Measurements from ENCODE around the gene TP53BP2.

Gene TP53BP2

GRCh38 chr1:223784541-223784940 is 61.2 kb downstream of the TP53BP2 start:
- DNase-seq (no peak), ATAC-seq (replicated peaks) (no peak)
- Mint-ChIP-seq H3K36me3 (peaks cover 30 to 36% of the 10 kb centered on the region in 2 donors), H3K27me3 (no peaks in the 10 kb centered on the region), H3K27ac (no peak overlapping the region), H3K4me3 (no peak overlapping the region), H3K9me3 (no peaks in the 10 kb centered on the region), H3K4me1 (no peaks in the 10 kb centered on the region)

GRCh38 chr1:223783676-223784075 is 62.1 kb downstream of the TP53BP2 start:
- Mint-ChIP-seq H3K9me3 (no peaks in the 10 kb centered on the region), H3K27ac (no peak overlapping the region), H3K36me3 (peaks cover 30 to 40% of the 10 kb centered on the region in 2 donors), H3K4me3 (no peak overlapping the region), H3K4me1 (no peaks in the 10 kb centered on the region), H3K27me3 (no peaks in the 10 kb centered on the region)
- DNase-seq (no peak), ATAC-seq (replicated peaks) (no peak)

- Mint-ChIP-seq H3K9me3 (no peaks in the 10 kb centered on the region), H3K4me1 (peaks cover 13 to 16% of the 10 kb centered on the region in 2 donors), H3K27me3 (no peaks in the 10 kb centered on the region), H3K4me3 (no peak overlapping the region), H3K36me3 (peaks cover 37 to 55% of the 10 kb centered on the region in 2 donors), H3K27ac (no peak overlapping the region)
- no peak for ATAC-seq (replicated peaks)
- DNase-seq = no peak
Measured at GRCh38 chr1:223780949-223781348, 64.8 kb downstream of the TP53BP2 start.

- Mint-ChIP-seq H3K27me3 (no peaks in the 10 kb centered on the region), H3K27ac (no peak overlapping the region), H3K36me3 (peaks cover 34 to 53% of the 10 kb centered on the region in 2 donors), H3K4me3 (no peak overlapping the region), H3K9me3 (no peaks in the 10 kb centered on the region), H3K4me1 (peaks cover 14 to 19% of the 10 kb centered on the region in 2 donors)
- DNase-seq (no peak), ATAC-seq (replicated peaks) (no peak)
Measured at GRCh38 chr1:223780318-223780717, 65.4 kb downstream of the TP53BP2 start.

- peak overlapping the region; percentile 20 for H3K27ac Mint-ChIP-seq
- H3K36me3 Mint-ChIP-seq = peaks cover 37 to 49% of the 10 kb centered on the region in 2 donors
- no peak for DNase-seq
- H3K4me1 Mint-ChIP-seq = peaks cover 20 to 29% of the 10 kb centered on the region in 2 donors
- H3K27me3 Mint-ChIP-seq = no peaks in the 10 kb centered on the region
- ATAC-seq (replicated peaks) = no peak
- H3K9me3 Mint-ChIP-seq = no peaks in the 10 kb centered on the region
- H3K4me3 Mint-ChIP-seq = no peak overlapping the region
Measured at GRCh38 chr1:223776826-223777454, 68.8 kb downstream of the TP53BP2 start.

- peak overlapping the region; percentile 88 for H3K27ac Mint-ChIP-seq
- peak; percentile 4 for DNase-seq
Measured at GRCh38 chr1:223776075-223776814, 69.5 kb downstream of the TP53BP2 start.

GRCh38 chr1:223775711-223776074 is 70.1 kb downstream of the TP53BP2 start:
- Mint-ChIP-seq H3K27ac (no peak overlapping the region), H3K36me3 (peaks cover 42 to 52% of the 10 kb centered on the region in 2 donors), H3K4me3 (no peak overlapping the region), H3K9me3 (no peaks in the 10 kb centered on the region), H3K27me3 (no peaks in the 10 kb centered on the region), H3K4me1 (peaks cover 20 to 29% of the 10 kb centered on the region in 2 donors)
- DNase-seq = no peak
- no peak for ATAC-seq (replicated peaks)

More at GRCh38 chr1:223776075-223776814, 69.5 kb downstream of the TP53BP2 start:
- Mint-ChIP-seq H3K4me1 (peaks cover 20 to 29% of the 10 kb centered on the region in 2 donors), H3K36me3 (peaks cover 39 to 54% of the 10 kb centered on the region in 2 donors), H3K9me3 (no peaks in the 10 kb centered on the region), H3K27me3 (no peaks in the 10 kb centered on the region), H3K4me3 (peak overlapping the region; percentile 14 to 21)
- ATAC-seq (replicated peaks) = peak; percentile 93 to 97

- no peak for ATAC-seq (replicated peaks)
- Mint-ChIP-seq H3K4me3 (no peak overlapping the region), H3K27me3 (no peaks in the 10 kb centered on the region), H3K9me3 (no peaks in the 10 kb centered on the region), H3K27ac (no peak overlapping the region), H3K36me3 (peaks cover 40 to 52% of the 10 kb centered on the region in 2 donors), H3K4me1 (peaks cover 20 to 29% of the 10 kb centered on the region in 2 donors)
- no peak for DNase-seq
Measured at GRCh38 chr1:223775054-223775453, 70.7 kb downstream of the TP53BP2 start.

- peak in 1 of 2 donors; percentile 41 for ATAC-seq (replicated peaks)
- Mint-ChIP-seq H3K27me3 (no peaks in the 10 kb centered on the region), H3K36me3 (peaks cover 44 to 56% of the 10 kb centered on the region in 2 donors), H3K27ac (no peak overlapping the region), H3K4me3 (no peak overlapping the region), H3K4me1 (peaks cover 20 to 29% of the 10 kb centered on the region in 2 donors), H3K9me3 (no peaks in the 10 kb centered on the region)
- DNase-seq = no peak
Measured at GRCh38 chr1:223774134-223774814, 71.5 kb downstream of the TP53BP2 start.

- Mint-ChIP-seq H3K9me3 (peaks cover 0 to 3% of the 10 kb centered on the region in 2 donors), H3K4me3 (no peak overlapping the region), H3K4me1 (peaks cover 20 to 29% of the 10 kb centered on the region in 2 donors), H3K27ac (no peak overlapping the region), H3K36me3 (peaks cover 39 to 51% of the 10 kb centered on the region in 2 donors), H3K27me3 (no peaks in the 10 kb centered on the region)
- no peak for ATAC-seq (replicated peaks)
- DNase-seq = no peak
Measured at GRCh38 chr1:223772771-223773160, 73.0 kb downstream of the TP53BP2 start.

GRCh38 chr1:223771814-223772770 is 73.7 kb downstream of the TP53BP2 start:
- H3K4me1 Mint-ChIP-seq = peaks cover 15 to 24% of the 10 kb centered on the region in 2 donors
- H3K36me3 Mint-ChIP-seq = peaks cover 35 to 45% of the 10 kb centered on the region in 2 donors
- peak overlapping the region; percentile 38 for H3K27ac Mint-ChIP-seq
- no peaks in the 10 kb centered on the region for H3K27me3 Mint-ChIP-seq
- no peak for ATAC-seq (replicated peaks)
- peaks cover 0 to 3% of the 10 kb centered on the region in 2 donors for H3K9me3 Mint-ChIP-seq
- no peak for DNase-seq
- H3K4me3 Mint-ChIP-seq = no peak overlapping the region

GRCh38 chr1:223771469-223771813 is 74.3 kb downstream of the TP53BP2 start:
- H3K27me3 Mint-ChIP-seq = no peaks in the 10 kb centered on the region
- H3K27ac Mint-ChIP-seq = peak overlapping the region; percentile 15
- H3K9me3 Mint-ChIP-seq = peaks cover 0 to 3% of the 10 kb centered on the region in 2 donors
- ATAC-seq (replicated peaks) (no peak), DNase-seq (no peak)
- H3K4me3 Mint-ChIP-seq = no peak overlapping the region
- peaks cover 12 to 18% of the 10 kb centered on the region in 2 donors for H3K4me1 Mint-ChIP-seq
- H3K36me3 Mint-ChIP-seq = peaks cover 32 to 41% of the 10 kb centered on the region in 2 donors

- peaks cover 0 to 3% of the 10 kb centered on the region in 2 donors for H3K9me3 Mint-ChIP-seq
- DNase-seq (no peak), ATAC-seq (replicated peaks) (no peak)
- H3K27ac Mint-ChIP-seq = no peak overlapping the region
- H3K27me3 Mint-ChIP-seq = no peaks in the 10 kb centered on the region
- H3K4me3 Mint-ChIP-seq = no peak overlapping the region
- peaks cover 6 to 11% of the 10 kb centered on the region in 2 donors for H3K4me1 Mint-ChIP-seq
- peaks cover 26 to 34% of the 10 kb centered on the region in 2 donors for H3K36me3 Mint-ChIP-seq
Measured at GRCh38 chr1:223770621-223771315, 75.0 kb downstream of the TP53BP2 start.
